NCI-H2029 treated with DMSO at 0.1 percent for 48 hours (cell line): ENCODE measurements around the gene PLVAP.

Experiments
- DNase-seq: peaks from one replicate; lab custom pipeline; 2025; lab: John Stamatoyannopoulos, UW

Gene PLVAP

GRCh38 chr19:17321655-17322489, 55.3 kb downstream of the PLVAP start:
- no peak for DNase-seq

GRCh38 chr19:17320435-17320834, 56.7 kb downstream of the PLVAP start:
- DNase-seq: no peak

GRCh38 chr19:17319473-17320238, 57.5 kb downstream of the PLVAP start:
- no peak for DNase-seq

GRCh38 chr19:17318966-17319365, 58.2 kb downstream of the PLVAP start:
- DNase-seq: no peak

- DNase-seq: no peak
These were observed 63.0 kb downstream of the PLVAP start for GRCh38 chr19:17314007-17314593.

- DNase-seq: no peak
These were observed 64.7 kb downstream of the PLVAP start for GRCh38 chr19:17312189-17313113.

- DNase-seq: no peak
These were observed 65.5 kb downstream of the PLVAP start for GRCh38 chr19:17311455-17312188.

GRCh38 chr19:17309965-17310461, 67.1 kb downstream of the PLVAP start:
- DNase-seq: no peak

- peak; percentile 95 for DNase-seq
These were observed 67.8 kb downstream of the PLVAP start, which contains the start of gene DDA1 for GRCh38 chr19:17309198-17309964. Gene DDA1, plus strand, starts transcription at chr19:17309563. Its CDS starts 92 bp downstream, at chr19:17309655.

GRCh38 chr19:17307876-17308377, 69.2 kb downstream of the PLVAP start:
- no peak for DNase-seq

GRCh38 chr19:17306285-17306714, 70.8 kb downstream of the PLVAP start:
- DNase-seq: peak; percentile 9

GRCh38 chr19:17305517-17306284, 71.4 kb downstream of the PLVAP start, which contains the start of gene MRPL34:
Gene MRPL34, plus strand, starts transcription at chr19:17305872. Its CDS starts 21 bp downstream, at chr19:17305893.
- peak; percentile 97 for DNase-seq

- DNase-seq: no peak
These were observed 72.0 kb downstream of the PLVAP start for GRCh38 chr19:17305216-17305516.

GRCh38 chr19:17304386-17305215, 72.5 kb downstream of the PLVAP start:
- peak; percentile 45 for DNase-seq

GRCh38 chr19:17303940-17304267, 73.2 kb downstream of the PLVAP start:
- no peak for DNase-seq

GRCh38 chr19:17303167-17303939, 73.8 kb downstream of the PLVAP start, which contains the start of gene ABHD8:
Gene ABHD8, minus strand, starts transcription at chr19:17303425. Its CDS starts 1,809 bp downstream, at chr19:17301616.
- DNase-seq: peak; percentile 84
